ENCODE measurements around the gene F2.

GRCh38 chr11:46731545-46731944 lies 12.5 kb downstream of the F2 start:
- no peak for TF ChIP-seq CTCF (IDR thresholded peaks at IDR 0.05 in 4 of 5, conservative IDR thresholded peaks at IDR 0.05 in 1 of 5)
- TF ChIP-seq POLR2A (IDR thresholded peaks at IDR 0.05), result no peak
